A549 (cell line): ENCODE results near the gene TMTC1. TPM values are rescaled to one million over a fixed set of nuclear protein-coding genes. Genes with fewer than 3 reads are reported as not detected.

Experiments used
- ATAC-seq, 2 experiments: fragments of 200-7000 bp in 1 of 2; fragments of >200 bp in 1 of 2; cut with Nextera tagmentation in 1 of 2; cut with Tn5 transposase in 1 of 2; 3 replicates each; pipeline versions ENCODE4 v1.8.0 to v1.9.1; 2018 to 2020; ENCODE audit warnings: mild to moderate bottlenecking in 1 of 2, moderate library complexity in 1 of 2
- CTCF ChIA-PET: fragments of 300-600 bp; sonication (Branson Sonifier 250); formaldehyde crosslinking; extraction: SDS; loops from one replicate; lab custom pipeline; 2021; ENCODE audit warnings: antibody characterized with exemption, inconsistent platforms; lab: Yijun Ruan, JAX
- POLR2A ChIA-PET: fragments of 350-600 bp; formaldehyde crosslinking; extraction: SDS; loops from one replicate; lab custom pipeline; 2021; ENCODE audit warnings: antibody characterized with exemption, inconsistent platforms; lab: Yijun Ruan, JAX
- DNase-seq, 2 experiments: peaks; one replicate each; pipeline versions ENCODE4 v3.0.0 to v3.0.0-alpha.2; 2011 to 2016; ENCODE audit warnings: low read depth in 1 of 2, low spot score in 1 of 2
- FAIRE-seq: peaks from 2 replicates; lab custom pipeline; 2011; peaks lifted over from hg19 to GRCh38; lab: Jason Lieb, UNC
- H3K27ac ChIP-seq, 2 experiments: fragments of >200 bp; sonication (Bioruptor Twin); formaldehyde crosslinking; 3 replicates each; pipeline ENCODE4 v1.5.1; 2016 to 2017
- H3K4me1 ChIP-seq: fragments of >200 bp; sonication (Bioruptor Twin); formaldehyde crosslinking; 3 replicates; pipeline ENCODE4 v1.6.1; 2016
- H3K4me2 ChIP-seq: fragments of >200 bp; sonication (Bioruptor Twin); formaldehyde crosslinking; 3 replicates; pipeline ENCODE4 v1.6.1; 2016
- H3K4me3 ChIP-seq: fragments of >200 bp; sonication (Bioruptor Twin); formaldehyde crosslinking; 3 replicates; pipeline ENCODE4 v1.5.1; 2016
- H3K9me3 ChIP-seq: fragments of >200 bp; sonication (Bioruptor Twin); formaldehyde crosslinking; 3 replicates; pipeline ENCODE4 v1.6.1; 2016
- CBX2 ChIP-seq: fragments of 200-600 bp; sonication (generic); IDR thresholded peaks from 2 replicates; pipeline ENCODE4 v1.6.1; 2016; ENCODE audit warnings: low read depth, mild to moderate bottlenecking, borderline replicate concordance
- CBX8 ChIP-seq: fragments of 200-600 bp; sonication (generic); IDR thresholded peaks from 2 replicates; pipeline ENCODE4 v1.6.1; 2016
- CHD2 ChIP-seq: fragments of 150-350 bp; IDR thresholded peaks from 2 replicates; pipeline ENCODE4 v1.6.1; 2014; ENCODE audit warnings: low read length; ENCODE audit not compliant: partially characterized antibody
- CHD4 ChIP-seq: fragments of 200-600 bp; sonication (generic); IDR thresholded peaks from 2 replicates; pipeline ENCODE4 v1.6.1; 2016; ENCODE audit warnings: antibody characterized with exemption, mild to moderate bottlenecking, borderline replicate concordance
- EHF ChIP-seq: fragments of 250-450 bp; sonication (Bioruptor Pico); IDR thresholded peaks from 2 replicates; pipeline ENCODE4 v1.5.0; 2020; ENCODE audit warnings: mild to moderate bottlenecking
- FOXS1 ChIP-seq: fragments of 250-450 bp; sonication (Bioruptor Pico); IDR thresholded peaks from 2 replicates; pipeline ENCODE4 v1.5.0; 2020; ENCODE audit warnings: mild to moderate bottlenecking, moderate library complexity
- GATA3 ChIP-seq: IDR thresholded peaks from 2 replicates; pipeline ENCODE4 v1.6.1; 2012; ENCODE audit warnings: borderline replicate concordance
- HEYL ChIP-seq: fragments of 250-450 bp; sonication (Bioruptor Pico); IDR thresholded peaks from 2 replicates; pipeline ENCODE4 v1.8.0; 2021; ENCODE audit warnings: mild to moderate bottlenecking, moderate library complexity
- HOXB5 ChIP-seq: fragments of 250-450 bp; sonication (Bioruptor Pico); IDR thresholded peaks from 2 replicates; pipeline ENCODE4 v1.5.0; 2020; ENCODE audit warnings: mild to moderate bottlenecking, moderate library complexity
- MAFK ChIP-seq: fragments of 450-650 bp; IDR thresholded peaks from 2 replicates; pipeline ENCODE4 v1.6.1; 2014; ENCODE audit not compliant: partially characterized antibody
- MAZ ChIP-seq: fragments of 150-350 bp; IDR thresholded peaks from 2 replicates; pipeline ENCODE4 v1.6.1; 2014; ENCODE audit warnings: antibody characterized with exemption, low read depth, low read length, borderline replicate concordance
- NPAS2 ChIP-seq: fragments of 250-450 bp; sonication (Bioruptor Pico); IDR thresholded peaks from 2 replicates; pipeline ENCODE4 v1.8.0; 2022; ENCODE audit warnings: mild to moderate bottlenecking, moderate library complexity, borderline replicate concordance
- PHF8 ChIP-seq: fragments of 200-600 bp; sonication (generic); IDR thresholded peaks from 2 replicates; pipeline ENCODE4 v1.6.1; 2016; ENCODE audit warnings: low read depth, mild to moderate bottlenecking, antibody characterized with exemption, moderate library complexity, borderline replicate concordance
- RFX5 ChIP-seq: fragments of 450-650 bp; IDR thresholded peaks from 2 replicates; pipeline ENCODE4 v1.7.1; 2014; ENCODE audit warnings: antibody characterized with exemption, mild to moderate bottlenecking, moderate library complexity
- SMC3 ChIP-seq: fragments of >200 bp; sonication (Bioruptor Twin); formaldehyde crosslinking; IDR thresholded peaks from 3 replicates; pipeline ENCODE4 v1.6.1; 2018; ENCODE audit warnings: inconsistent platforms
- WGBS: methylation state at CpG from one replicate; pipeline ENCODE4 v1.1.6; 2017; ENCODE audit errors: missing lambda C conversion rate; 5-methylcytosine and 5-hydroxymethylcytosine counted together
- polyA plus RNA-seq, 4 experiments: library from polyadenylated mRNA; depleted of rRNA in 3 of 4; stranded (reverse); fragments of >200 nt; fragmentation: RNase III in 1 of 4; extraction: RNeasy Plus Mini Kit Qiagen cat#74134 plus additional on column Dnase treatment in 1 of 4; gene quantifications; 2 replicates in 3 of 4; 3 replicates in 1 of 4; pipeline ENCODE4 v1.2.3, GENCODE V29; 2011 to 2017
- TF ChIP-seq, protein P1 (sequence below): IDR thresholded peaks from 2 replicates; pipeline ENCODE4 v1.6.1; 2012
- TF ChIP-seq, protein P2 (sequence below): fragments of >200 bp; sonication (Bioruptor Twin); formaldehyde crosslinking; IDR thresholded peaks from 3 replicates; pipeline ENCODE4 v1.5.1; 2016
- TF ChIP-seq, protein P3 (sequence below): IDR thresholded peaks from 2 replicates; pipeline ENCODE4 v1.6.1; 2012; ENCODE audit warnings: low read depth, borderline replicate concordance
- TF ChIP-seq, protein P4 (sequence below): fragments of 250-450 bp; sonication (Bioruptor Pico); IDR thresholded peaks from 2 replicates; pipeline ENCODE4 v1.5.0; 2020; ENCODE audit warnings: low read depth, mild to moderate bottlenecking, moderate library complexity
- TF ChIP-seq, protein P5 (sequence below): fragments of 150-350 bp; IDR thresholded peaks from 2 replicates; pipeline ENCODE4 v1.6.1; 2014; ENCODE audit warnings: low read depth, mild to moderate bottlenecking, low read length

TMTC1 gene
- polyA plus RNA-seq, 2 of the 4 experiments (the other 2 are of a cell fraction), result 0.28 TPM; not detected in 1

DNA sequence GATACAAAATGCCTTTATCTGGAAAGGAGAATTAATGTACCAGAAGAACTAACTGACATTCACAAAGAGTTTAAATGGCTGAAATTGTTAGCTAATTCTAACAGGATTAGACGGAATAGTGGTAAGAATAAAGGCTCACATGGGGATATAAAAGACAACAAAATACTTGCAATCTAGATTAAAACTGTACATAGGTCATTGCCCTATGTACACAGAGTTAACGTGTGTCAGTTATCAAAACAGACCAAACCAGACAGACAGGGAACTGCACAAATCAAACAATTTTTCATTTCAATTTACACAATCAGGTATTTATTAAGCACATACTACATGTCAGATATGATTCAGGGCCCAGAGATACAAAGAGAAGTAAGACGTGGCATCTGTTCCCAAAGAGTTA, 12.6 kb downstream of the TMTC1 start:
- no peak for DNase-seq
- POLR2A ChIA-PET, result no interaction called here
- FAIRE-seq, result no peak
- Histone ChIP-seq H3K4me3 (no peak overlapping the region), H3K4me2 (no peak overlapping the region), H3K4me1 (no peaks in the 10 kb centered on the region), H3K9me3 (no peaks in the 10 kb centered on the region), H3K27ac (no peak overlapping the region)
- CTCF ChIA-PET, result no interaction called here
- no peak for ATAC-seq
- WGBS, result under 1% methylated on average over 3 of the region's 3 CpGs
- TF ChIP-seq CBX2 (no peak), EHF (CRISPR knock-in tag) (no peak), NPAS2 (no peak), PHF8 (no peak), RFX5 (no peak), HOXB5 (CRISPR knock-in tag) (no peak)
- TF ChIP-seq, protein P1, sequence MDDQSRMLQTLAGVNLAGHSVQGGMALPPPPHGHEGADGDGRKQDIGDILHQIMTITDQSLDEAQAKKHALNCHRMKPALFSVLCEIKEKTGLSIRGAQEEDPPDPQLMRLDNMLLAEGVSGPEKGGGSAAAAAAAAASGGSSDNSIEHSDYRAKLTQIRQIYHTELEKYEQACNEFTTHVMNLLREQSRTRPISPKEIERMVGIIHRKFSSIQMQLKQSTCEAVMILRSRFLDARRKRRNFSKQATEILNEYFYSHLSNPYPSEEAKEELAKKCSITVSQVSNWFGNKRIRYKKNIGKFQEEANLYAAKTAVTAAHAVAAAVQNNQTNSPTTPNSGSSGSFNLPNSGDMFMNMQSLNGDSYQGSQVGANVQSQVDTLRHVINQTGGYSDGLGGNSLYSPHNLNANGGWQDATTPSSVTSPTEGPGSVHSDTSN, result no peak
- TF ChIP-seq, protein P2, sequence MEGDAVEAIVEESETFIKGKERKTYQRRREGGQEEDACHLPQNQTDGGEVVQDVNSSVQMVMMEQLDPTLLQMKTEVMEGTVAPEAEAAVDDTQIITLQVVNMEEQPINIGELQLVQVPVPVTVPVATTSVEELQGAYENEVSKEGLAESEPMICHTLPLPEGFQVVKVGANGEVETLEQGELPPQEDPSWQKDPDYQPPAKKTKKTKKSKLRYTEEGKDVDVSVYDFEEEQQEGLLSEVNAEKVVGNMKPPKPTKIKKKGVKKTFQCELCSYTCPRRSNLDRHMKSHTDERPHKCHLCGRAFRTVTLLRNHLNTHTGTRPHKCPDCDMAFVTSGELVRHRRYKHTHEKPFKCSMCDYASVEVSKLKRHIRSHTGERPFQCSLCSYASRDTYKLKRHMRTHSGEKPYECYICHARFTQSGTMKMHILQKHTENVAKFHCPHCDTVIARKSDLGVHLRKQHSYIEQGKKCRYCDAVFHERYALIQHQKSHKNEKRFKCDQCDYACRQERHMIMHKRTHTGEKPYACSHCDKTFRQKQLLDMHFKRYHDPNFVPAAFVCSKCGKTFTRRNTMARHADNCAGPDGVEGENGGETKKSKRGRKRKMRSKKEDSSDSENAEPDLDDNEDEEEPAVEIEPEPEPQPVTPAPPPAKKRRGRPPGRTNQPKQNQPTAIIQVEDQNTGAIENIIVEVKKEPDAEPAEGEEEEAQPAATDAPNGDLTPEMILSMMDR, result no peak

- no peaks in the 10 kb centered on the region for H3K9me3 ChIP-seq
- ATAC-seq (no peak), FAIRE-seq (no peak), DNase-seq (no peak)
- H3K4me2 ChIP-seq, result no peak overlapping the region
- no peak overlapping the region for H3K4me3 ChIP-seq
- TF ChIP-seq GATA3 (no peak), HEYL (CRISPR knock-in tag) (no peak), CBX8 (no peak), HOXB5 (CRISPR knock-in tag) (no peak), MAZ (no peak), CHD4 (no peak), CHD2 (no peak), FOXS1 (CRISPR knock-in tag) (no peak), NPAS2 (no peak), EHF (CRISPR knock-in tag) (no peak), SMC3 (no peak)
- TF ChIP-seq, protein P3, sequence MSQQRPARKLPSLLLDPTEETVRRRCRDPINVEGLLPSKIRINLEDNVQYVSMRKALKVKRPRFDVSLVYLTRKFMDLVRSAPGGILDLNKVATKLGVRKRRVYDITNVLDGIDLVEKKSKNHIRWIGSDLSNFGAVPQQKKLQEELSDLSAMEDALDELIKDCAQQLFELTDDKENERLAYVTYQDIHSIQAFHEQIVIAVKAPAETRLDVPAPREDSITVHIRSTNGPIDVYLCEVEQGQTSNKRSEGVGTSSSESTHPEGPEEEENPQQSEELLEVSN, result no peak
- TF ChIP-seq, protein P4, sequence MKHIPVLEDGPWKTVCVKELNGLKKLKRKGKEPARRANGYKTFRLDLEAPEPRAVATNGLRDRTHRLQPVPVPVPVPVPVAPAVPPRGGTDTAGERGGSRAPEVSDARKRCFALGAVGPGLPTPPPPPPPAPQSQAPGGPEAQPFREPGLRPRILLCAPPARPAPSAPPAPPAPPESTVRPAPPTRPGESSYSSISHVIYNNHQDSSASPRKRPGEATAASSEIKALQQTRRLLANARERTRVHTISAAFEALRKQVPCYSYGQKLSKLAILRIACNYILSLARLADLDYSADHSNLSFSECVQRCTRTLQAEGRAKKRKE (CRISPR knock-in tag), result no peak
- TF ChIP-seq, all 56 proteins: peak for 0
- WGBS, result 14% methylated on average over 4 of the region's 4 CpGs
- POLR2A ChIA-PET, result no interaction called here
- Histone ChIP-seq H3K4me1 (no peaks in the 10 kb centered on the region), H3K27ac (no peak overlapping the region)
- CTCF ChIA-PET, result no interaction called here
Observed at GRCh38 chr12:29769162-29769858, 14.4 kb downstream of the TMTC1 start.

DNA sequence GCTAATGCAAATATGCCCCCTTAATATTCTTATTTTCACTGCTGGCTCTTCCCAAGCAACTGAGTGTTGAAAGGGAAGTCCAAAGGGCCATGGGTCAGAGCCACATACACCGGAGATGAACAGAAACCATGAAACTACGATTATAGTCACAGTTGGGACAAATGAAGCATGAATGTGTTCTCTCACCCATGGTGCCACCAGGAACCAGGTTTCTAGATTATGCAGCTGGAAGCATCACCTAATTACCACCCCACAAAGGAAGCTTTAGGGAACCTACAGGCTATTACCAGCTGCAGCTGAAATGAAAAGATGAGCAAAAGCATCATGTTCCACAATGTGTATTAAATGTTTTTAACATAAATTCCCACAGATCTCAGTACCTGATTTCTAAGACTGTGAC, 15.4 kb downstream of the TMTC1 start:
- WGBS, result 0% methylated on average over 2 of the region's 2 CpGs
- Histone ChIP-seq H3K9me3 (no peaks in the 10 kb centered on the region), H3K4me1 (no peaks in the 10 kb centered on the region), H3K4me3 (no peak overlapping the region), H3K27ac (no peak overlapping the region), H3K4me2 (no peak overlapping the region)
- ATAC-seq, result no peak
- no peak for DNase-seq
- FAIRE-seq, result no peak
- TF ChIP-seq MAFK (no peak), PHF8 (no peak)
- TF ChIP-seq, protein P5, sequence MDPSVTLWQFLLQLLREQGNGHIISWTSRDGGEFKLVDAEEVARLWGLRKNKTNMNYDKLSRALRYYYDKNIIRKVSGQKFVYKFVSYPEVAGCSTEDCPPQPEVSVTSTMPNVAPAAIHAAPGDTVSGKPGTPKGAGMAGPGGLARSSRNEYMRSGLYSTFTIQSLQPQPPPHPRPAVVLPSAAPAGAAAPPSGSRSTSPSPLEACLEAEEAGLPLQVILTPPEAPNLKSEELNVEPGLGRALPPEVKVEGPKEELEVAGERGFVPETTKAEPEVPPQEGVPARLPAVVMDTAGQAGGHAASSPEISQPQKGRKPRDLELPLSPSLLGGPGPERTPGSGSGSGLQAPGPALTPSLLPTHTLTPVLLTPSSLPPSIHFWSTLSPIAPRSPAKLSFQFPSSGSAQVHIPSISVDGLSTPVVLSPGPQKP, result no peak
- TF ChIP-seq, protein P1, result no peak
- ChIA-PET POLR2A (no interaction called here), CTCF (no interaction called here)
